Measurements from ENCODE around the gene ANXA10.

Gene ANXA10

GRCh38 chr4:168220893-168221292 lies 128.6 kb downstream of the ANXA10 start:
- DNase-seq (ENCODE audit: low read depth), result no peak
- TF ChIP-seq, protein P1, sequence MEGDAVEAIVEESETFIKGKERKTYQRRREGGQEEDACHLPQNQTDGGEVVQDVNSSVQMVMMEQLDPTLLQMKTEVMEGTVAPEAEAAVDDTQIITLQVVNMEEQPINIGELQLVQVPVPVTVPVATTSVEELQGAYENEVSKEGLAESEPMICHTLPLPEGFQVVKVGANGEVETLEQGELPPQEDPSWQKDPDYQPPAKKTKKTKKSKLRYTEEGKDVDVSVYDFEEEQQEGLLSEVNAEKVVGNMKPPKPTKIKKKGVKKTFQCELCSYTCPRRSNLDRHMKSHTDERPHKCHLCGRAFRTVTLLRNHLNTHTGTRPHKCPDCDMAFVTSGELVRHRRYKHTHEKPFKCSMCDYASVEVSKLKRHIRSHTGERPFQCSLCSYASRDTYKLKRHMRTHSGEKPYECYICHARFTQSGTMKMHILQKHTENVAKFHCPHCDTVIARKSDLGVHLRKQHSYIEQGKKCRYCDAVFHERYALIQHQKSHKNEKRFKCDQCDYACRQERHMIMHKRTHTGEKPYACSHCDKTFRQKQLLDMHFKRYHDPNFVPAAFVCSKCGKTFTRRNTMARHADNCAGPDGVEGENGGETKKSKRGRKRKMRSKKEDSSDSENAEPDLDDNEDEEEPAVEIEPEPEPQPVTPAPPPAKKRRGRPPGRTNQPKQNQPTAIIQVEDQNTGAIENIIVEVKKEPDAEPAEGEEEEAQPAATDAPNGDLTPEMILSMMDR (conservative IDR thresholded peaks at IDR 0.05; ENCODE audit: low read depth, low read length), result no peak
- no peak overlapping the region for H3K4me3 ChIP-seq (ENCODE audit: low read depth, low read length)

DNA sequence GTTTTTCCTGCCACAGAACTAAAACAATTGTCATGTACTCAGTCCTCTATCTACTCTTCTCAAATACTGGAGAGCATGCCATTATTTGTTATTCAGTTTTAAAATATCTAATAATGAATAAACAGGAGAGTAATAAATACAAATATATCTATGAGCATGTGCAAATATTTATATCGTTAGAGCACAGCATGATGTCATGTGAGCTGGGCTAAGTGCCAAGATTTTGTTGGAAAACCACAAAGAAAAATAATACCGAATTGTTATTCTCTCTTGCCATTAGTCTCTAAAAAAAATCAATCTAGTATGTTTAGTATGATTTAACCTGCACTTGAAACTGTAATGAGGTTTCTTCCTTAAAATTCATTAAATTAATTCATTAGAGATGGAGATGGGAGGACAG lies 129.0 kb downstream of the ANXA10 start:
- H3K4me3 ChIP-seq (ENCODE audit: low read depth, low read length), result no peak overlapping the region

More for the DNA sequence above, 129.0 kb downstream of the ANXA10 start:
- DNase-seq (ENCODE audit: low read depth), result peak; percentile 86
- TF ChIP-seq, protein P1 (conservative IDR thresholded peaks at IDR 0.05; ENCODE audit: low read depth, low read length), result no peak
